CD14-positive monocyte (primary cell): ENCODE results near the gene VDAC2. TPM values are rescaled to one million over a fixed set of nuclear protein-coding genes. Genes with fewer than 3 reads are reported as not detected.

Experiments
- DNase-seq, 3 donors: peaks; one replicate each; pipeline ENCODE4 v3.0.0-alpha.2; 2011 to 2022
- H2AFZ ChIP-seq: 2 replicates; pipeline ENCODE4 v1.6.0; 2012; ENCODE audit warnings: mild to moderate bottlenecking, low read depth, low read length, inconsistent platforms; ENCODE audit not compliant: insufficient read depth, poor library complexity, severe bottlenecking
- H3K27ac ChIP-seq, 2 donors: 1 replicate in 1 of 2; 2 replicates in 1 of 2; pipeline ENCODE4 v1.5.1; 2012 to 2013; ENCODE audit warnings: low read length in 2 of 2, control low read depth in 1 of 2, inconsistent platforms in 1 of 2, low read depth in 1 of 2, mild to moderate bottlenecking in 1 of 2
- H3K27me3 ChIP-seq, 2 donors: one replicate each; pipeline versions ENCODE4 v1.6.0 to v1.6.1; 2011 to 2013; ENCODE audit warnings: low read length in 2 of 2; ENCODE audit not compliant: control insufficient read depth in 2 of 2, insufficient read depth in 2 of 2
- H3K36me3 ChIP-seq, 2 donors: replicated peaks in 1 of 2; 1 replicate in 1 of 2; 2 replicates in 1 of 2; pipeline versions ENCODE4 v1.5.1 to v1.6.1; 2012 to 2013; ENCODE audit warnings: low read length in 2 of 2, control low read depth in 1 of 2, inconsistent platforms in 1 of 2, mild to moderate bottlenecking in 1 of 2; ENCODE audit not compliant: insufficient read depth in 2 of 2, control insufficient read depth in 1 of 2
- H3K4me1 ChIP-seq, 2 donors: 1 replicate in 1 of 2; 2 replicates in 1 of 2; pipeline versions ENCODE4 v1.5.1 to v1.6.1; 2012 to 2013; ENCODE audit warnings: low read length in 2 of 2, control low read depth in 1 of 2, inconsistent platforms in 1 of 2, mild to moderate bottlenecking in 1 of 2, moderate library complexity in 1 of 2; ENCODE audit not compliant: insufficient read depth in 2 of 2, control insufficient read depth in 1 of 2
- H3K4me2 ChIP-seq: replicated peaks from 2 replicates; pipeline ENCODE3; 2012; ENCODE audit warnings: low read length, moderate library complexity, mild to moderate bottlenecking; ENCODE audit not compliant: poor library complexity, severe bottlenecking; ENCODE audit errors: extremely low read depth
- H3K4me3 ChIP-seq, 3 experiments: fragments of 200-600 bp in 1 of 3; sonication (generic) in 1 of 3; replicated peaks in 1 of 3; 1 replicate in 2 of 3; 2 replicates in 1 of 3; pipeline ENCODE4 v1.5.1; 2011 to 2013; ENCODE audit warnings: low read length in 3 of 3, mild to moderate bottlenecking in 3 of 3, control low read depth in 2 of 3, low read depth in 2 of 3, inconsistent platforms in 1 of 3, moderate library complexity in 1 of 3
- H3K79me2 ChIP-seq: 2 replicates; pipeline ENCODE4 v1.6.0; 2012; ENCODE audit warnings: mild to moderate bottlenecking, control low read depth, inconsistent platforms, low read length, moderate library complexity; ENCODE audit not compliant: insufficient read depth
- H3K9ac ChIP-seq: 2 replicates; pipeline ENCODE4 v1.6.0; 2017; ENCODE audit warnings: low read length, mild to moderate bottlenecking; ENCODE audit not compliant: insufficient read depth, poor library complexity, severe bottlenecking
- H3K9me3 ChIP-seq, 2 donors: replicated peaks in 1 of 2; 1 replicate in 1 of 2; 2 replicates in 1 of 2; pipeline versions ENCODE4 v1.5.1 to v1.6.1; 2012 to 2013; ENCODE audit warnings: low read length in 2 of 2, control low read depth in 1 of 2; ENCODE audit not compliant: control insufficient read depth in 1 of 2, insufficient read depth in 1 of 2
- H4K20me1 ChIP-seq: 2 replicates; pipeline ENCODE4 v1.6.0; 2012; ENCODE audit warnings: mild to moderate bottlenecking, low read length, control low read depth, moderate library complexity; ENCODE audit not compliant: insufficient read depth
- H3K27ac Mint-ChIP-seq, 7 donors: one replicate each; pipeline ENCODE4 v1.8.0; 2020; ENCODE audit warnings: mild to moderate bottlenecking in 7 of 7, mixed read lengths in 7 of 7, moderate library complexity in 6 of 7, inconsistent platforms in 2 of 7
- H3K27me3 Mint-ChIP-seq, 3 donors: one replicate each; pipeline ENCODE4 v1.8.0; 2021 to 2022; ENCODE audit warnings: low read depth in 3 of 3, mild to moderate bottlenecking in 3 of 3, mixed read lengths in 3 of 3, moderate library complexity in 3 of 3, inconsistent platforms in 1 of 3
- H3K36me3 Mint-ChIP-seq, 2 donors: one replicate each; pipeline ENCODE4 v1.8.0; 2020; ENCODE audit warnings: mixed read lengths in 2 of 2, inconsistent platforms in 1 of 2, mild to moderate bottlenecking in 1 of 2
- H3K4me1 Mint-ChIP-seq: one replicate; pipeline ENCODE4 v1.8.0; 2020; ENCODE audit warnings: mild to moderate bottlenecking, mixed read lengths
- H3K4me3 Mint-ChIP-seq, 2 donors: one replicate each; pipeline ENCODE4 v1.8.0; 2020; ENCODE audit warnings: mild to moderate bottlenecking in 2 of 2, mixed read lengths in 2 of 2, moderate library complexity in 1 of 2
- H3K9me3 Mint-ChIP-seq, 7 donors: one replicate each; pipeline ENCODE4 v1.8.0; 2020 to 2022; ENCODE audit warnings: mixed read lengths in 7 of 7, mild to moderate bottlenecking in 6 of 7, moderate library complexity in 6 of 7, inconsistent platforms in 2 of 7
- WGBS: methylation state at CpG from one replicate; pipeline ENCODE4 v1.1.5; 2013; ENCODE audit warnings: missing lambda C conversion rate; ENCODE audit not compliant: insufficient coverage; 5-methylcytosine and 5-hydroxymethylcytosine counted together
- intact Hi-C, 2 donors: fragments of 100-400 bp; cut with micrococcal nuclease; formaldehyde crosslinking; loops; one replicate each; pipeline versions ENCODE4 v1.15.0 to v1.15.1; 2023
- polyA plus RNA-seq, 3 donors: library from polyadenylated mRNA; depleted of rRNA in 1 of 3; unstranded in 2 of 3; stranded (reverse) in 1 of 3; fragments of 300-500 nt in 2 of 3; fragments of >200 nt in 1 of 3; fragmentation: Illumina TruSeq in 2 of 3; gene quantifications; 1 replicate in 2 of 3; 2 replicates in 1 of 3; pipeline ENCODE4 v1.2.3, GENCODE V29; 2012 to 2021
- TF ChIP-seq, protein P1 (sequence below): fragments of 200-600 bp; IDR thresholded peaks from one replicate; pipeline ENCODE4 v1.8.0; 2022; ENCODE audit warnings: antibody characterized with exemption, mild to moderate bottlenecking

VDAC2 gene
- polyA plus RNA-seq, 3 donors, result 71.2 to 154 (median 139) TPM

DNA sequence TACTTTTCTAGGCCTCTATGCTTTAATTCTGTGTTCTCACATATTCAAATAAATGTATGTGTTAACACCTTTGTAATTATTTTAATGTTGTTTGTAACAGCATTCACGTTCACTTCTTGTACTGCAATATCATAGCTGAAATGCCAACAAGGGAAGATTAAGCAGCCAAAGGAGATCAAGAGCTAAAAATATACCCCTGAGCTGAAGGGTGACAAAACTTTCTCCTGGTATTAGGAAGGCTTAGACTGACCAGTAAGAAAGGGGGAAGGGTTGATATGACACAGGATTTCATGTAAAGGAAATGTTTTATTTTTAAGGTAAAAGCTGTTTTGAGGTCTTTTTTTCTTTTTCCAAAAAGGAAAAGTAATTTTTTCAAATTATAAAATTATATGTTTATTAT lies 40.4 kb upstream of the VDAC2 start:
- Mint-ChIP-seq H3K27me3 (peaks cover 0 to 3% (median 0%) of the 10 kb centered on the region in 3 donors), H3K27ac (no peak overlapping the region), H3K36me3 (peaks cover 46 to 67% of the 10 kb centered on the region in 2 donors), H3K9me3 (no peaks in the 10 kb centered on the region), H3K4me3 (no peak overlapping the region), H3K4me1 (peaks cover 14% of the 10 kb centered on the region)
- H2AFZ ChIP-seq, result no peak overlapping the region
- peaks cover 12% of the 10 kb centered on the region for H3K79me2 ChIP-seq
- DNase-seq, result no peak
- no peaks in the 10 kb centered on the region for H3K9me3 ChIP-seq
- no CpG with 5 or more reads among the region's 1 CpG for WGBS
- H3K4me3 ChIP-seq, result no peak overlapping the region
- H3K27ac ChIP-seq, result no peak overlapping the region
- TF ChIP-seq, protein P1, sequence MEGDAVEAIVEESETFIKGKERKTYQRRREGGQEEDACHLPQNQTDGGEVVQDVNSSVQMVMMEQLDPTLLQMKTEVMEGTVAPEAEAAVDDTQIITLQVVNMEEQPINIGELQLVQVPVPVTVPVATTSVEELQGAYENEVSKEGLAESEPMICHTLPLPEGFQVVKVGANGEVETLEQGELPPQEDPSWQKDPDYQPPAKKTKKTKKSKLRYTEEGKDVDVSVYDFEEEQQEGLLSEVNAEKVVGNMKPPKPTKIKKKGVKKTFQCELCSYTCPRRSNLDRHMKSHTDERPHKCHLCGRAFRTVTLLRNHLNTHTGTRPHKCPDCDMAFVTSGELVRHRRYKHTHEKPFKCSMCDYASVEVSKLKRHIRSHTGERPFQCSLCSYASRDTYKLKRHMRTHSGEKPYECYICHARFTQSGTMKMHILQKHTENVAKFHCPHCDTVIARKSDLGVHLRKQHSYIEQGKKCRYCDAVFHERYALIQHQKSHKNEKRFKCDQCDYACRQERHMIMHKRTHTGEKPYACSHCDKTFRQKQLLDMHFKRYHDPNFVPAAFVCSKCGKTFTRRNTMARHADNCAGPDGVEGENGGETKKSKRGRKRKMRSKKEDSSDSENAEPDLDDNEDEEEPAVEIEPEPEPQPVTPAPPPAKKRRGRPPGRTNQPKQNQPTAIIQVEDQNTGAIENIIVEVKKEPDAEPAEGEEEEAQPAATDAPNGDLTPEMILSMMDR, result no peak
- peaks cover 69% of the 10 kb centered on the region for H4K20me1 ChIP-seq
- H3K27me3 ChIP-seq, result no peaks in the 10 kb centered on the region
- H3K4me1 ChIP-seq, result peaks cover 10 to 16% of the 10 kb centered on the region in 2 donors
- H3K36me3 ChIP-seq, result peaks cover 38 to 72% of the 10 kb centered on the region in 2 donors
- H3K9ac ChIP-seq, result no peak overlapping the region
- H3K4me2 ChIP-seq, result no peak overlapping the region
- intact Hi-C loops, result no loop called here

DNA sequence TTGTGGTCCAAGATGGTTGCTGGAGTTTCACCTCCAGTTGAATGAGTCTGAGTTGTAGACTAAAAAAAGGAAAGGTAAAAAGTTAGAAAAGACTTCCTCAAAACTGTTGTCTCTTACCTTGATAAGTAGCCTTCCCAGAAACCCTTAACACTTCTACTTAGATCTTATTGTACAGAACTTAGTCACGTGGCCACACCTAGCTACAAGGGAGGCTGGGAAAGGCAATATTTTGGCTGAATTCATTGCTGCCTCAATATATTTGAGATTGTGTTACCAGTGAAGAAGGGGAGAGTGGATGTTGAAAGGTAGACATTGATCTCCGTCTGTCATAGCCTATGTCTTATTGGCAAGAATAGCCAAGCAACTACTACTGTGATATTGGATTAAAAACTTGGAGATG lies 35.5 kb upstream of the VDAC2 start:
- no CpG with 5 or more reads among the region's 2 CpGs for WGBS
- Mint-ChIP-seq H3K36me3 (peaks cover 50 to 72% of the 10 kb centered on the region in 2 donors), H3K4me3 (no peak overlapping the region), H3K27me3 (peaks cover 0 to 2% (median 0%) of the 10 kb centered on the region in 3 donors), H3K27ac (peak overlapping the region in 1 of 7 donors; percentile 7), H3K4me1 (no peaks in the 10 kb centered on the region), H3K9me3 (no peaks in the 10 kb centered on the region)
- intact Hi-C loops, result no loop called here
- Histone ChIP-seq H3K4me1 (no peaks in the 10 kb centered on the region), H3K9ac (no peak overlapping the region), H3K27me3 (no peaks in the 10 kb centered on the region), H3K27ac (no peak overlapping the region), H3K36me3 (peaks cover 41 to 84% of the 10 kb centered on the region in 2 donors), H3K79me2 (no peaks in the 10 kb centered on the region), H2AFZ (no peak overlapping the region), H4K20me1 (peaks cover 46% of the 10 kb centered on the region), H3K9me3 (no peaks in the 10 kb centered on the region), H3K4me3 (no peak overlapping the region), H3K4me2 (no peak overlapping the region)
- no peak for DNase-seq
- TF ChIP-seq, protein P1, result no peak
